Measurements from ENCODE around the gene HOXA10.

HOXA10 gene

GRCh38 chr7:27165996-27166530 is 8.1 kb downstream of the HOXA10 start:
- DNase-seq (ENCODE audit: low spot score) = no peak

DNA sequence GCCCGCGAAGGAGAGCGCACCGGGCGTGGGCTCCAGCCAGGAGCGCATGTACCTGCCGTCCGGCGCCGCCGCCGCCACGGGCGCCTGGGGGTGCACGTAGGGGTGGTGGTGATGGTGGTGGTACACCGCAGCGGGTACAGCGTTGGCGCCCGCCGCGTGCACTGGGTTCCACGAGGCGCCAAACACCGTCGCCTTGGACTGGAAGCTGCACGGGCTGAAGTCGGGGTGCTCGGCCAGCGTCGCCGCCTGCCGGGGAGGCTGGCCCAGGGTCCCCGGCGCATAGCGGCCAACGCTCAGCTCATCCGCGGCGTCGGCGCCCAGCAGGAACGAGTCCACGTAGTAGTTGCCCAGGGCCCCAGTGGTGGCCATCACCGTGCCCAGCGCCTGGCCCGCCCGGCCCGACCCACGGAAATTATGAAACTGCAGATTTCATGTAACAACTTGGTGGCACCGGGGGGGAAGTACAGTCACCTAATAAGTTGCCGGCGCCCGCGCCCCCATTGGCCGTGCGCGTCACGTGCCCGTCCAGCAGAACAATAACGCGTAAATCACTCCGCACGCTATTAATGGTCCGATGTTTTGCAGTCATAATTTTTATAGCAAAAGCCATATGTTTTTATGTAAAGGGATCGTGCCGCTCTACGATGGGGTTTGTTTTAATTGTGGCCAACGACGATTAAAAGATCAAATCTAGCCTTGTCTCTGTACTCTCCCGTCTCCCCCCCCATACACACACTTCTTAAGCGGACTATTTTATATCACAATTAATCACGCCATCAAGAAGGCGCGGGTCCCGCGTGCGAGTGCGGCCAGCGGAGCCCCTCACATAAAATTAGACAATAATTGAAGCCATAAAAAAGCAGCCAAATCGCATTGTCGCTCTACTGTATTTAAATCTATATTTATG is 8.8 kb downstream of the HOXA10 start, which contains the start of gene HOXA9:
Gene HOXA9, minus strand, starts transcription at position 449 of the 907 bp plus-strand sequence. Its CDS starts 80 bp downstream, at position 369.
- DNase-seq (ENCODE audit: low spot score) = no peak

- DNase-seq (ENCODE audit: low spot score) = no peak
These were observed 9.6 kb downstream of the HOXA10 start for GRCh38 chr7:27164367-27165088.

- no peak for DNase-seq (ENCODE audit: low spot score)
These were observed 10.1 kb downstream of the HOXA10 start for GRCh38 chr7:27164045-27164366.

GRCh38 chr7:27163288-27164044 is 10.7 kb downstream of the HOXA10 start:
- DNase-seq (ENCODE audit: low spot score) = no peak

GRCh38 chr7:27162561-27163287 is 11.4 kb downstream of the HOXA10 start:
- DNase-seq (ENCODE audit: low spot score) = no peak

- no peak for DNase-seq (ENCODE audit: low spot score)
These were observed 12.2 kb downstream of the HOXA10 start for GRCh38 chr7:27161721-27162560.

- DNase-seq (ENCODE audit: low spot score) = no peak
These were observed 12.9 kb downstream of the HOXA10 start for GRCh38 chr7:27161214-27161720.

DNA sequence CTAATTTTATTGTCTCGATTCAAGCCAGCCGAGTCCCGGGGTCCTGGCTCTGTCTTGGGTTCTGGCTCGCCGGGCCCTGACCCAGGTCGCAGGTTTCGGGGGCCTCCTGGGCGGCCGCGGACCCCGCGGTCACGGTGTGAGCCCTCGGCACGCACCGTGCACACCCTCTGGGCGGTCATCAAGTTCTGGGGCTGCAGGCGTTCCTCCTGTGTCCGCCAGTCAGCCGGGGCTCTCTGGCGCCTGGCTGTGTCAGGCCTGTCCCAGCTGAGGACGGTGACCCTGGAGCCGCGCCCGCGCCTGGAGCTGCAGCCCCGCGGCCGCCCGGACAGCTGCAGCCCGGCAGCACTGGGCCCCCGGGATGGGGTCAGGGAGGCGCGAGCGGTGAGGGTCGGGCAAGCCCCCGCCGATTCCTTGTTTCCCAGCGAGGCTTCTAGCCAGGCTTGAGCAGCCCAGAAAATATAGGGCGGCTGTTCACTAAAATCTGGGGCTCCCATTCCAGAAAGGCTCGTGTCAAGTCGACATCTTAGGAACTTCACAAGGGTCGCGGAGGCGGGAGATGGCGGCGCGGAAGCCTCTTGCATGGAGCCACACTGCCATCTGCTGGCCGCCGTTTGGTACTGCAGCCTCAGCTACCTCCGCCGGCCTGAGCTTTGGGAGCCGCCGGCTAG is 13.4 kb downstream of the HOXA10 start:
- DNase-seq (ENCODE audit: low spot score) = peak; percentile 88

- DNase-seq (ENCODE audit: low spot score) = no peak
These were observed 14.0 kb downstream of the HOXA10 start for GRCh38 chr7:27160145-27160545.

DNA sequence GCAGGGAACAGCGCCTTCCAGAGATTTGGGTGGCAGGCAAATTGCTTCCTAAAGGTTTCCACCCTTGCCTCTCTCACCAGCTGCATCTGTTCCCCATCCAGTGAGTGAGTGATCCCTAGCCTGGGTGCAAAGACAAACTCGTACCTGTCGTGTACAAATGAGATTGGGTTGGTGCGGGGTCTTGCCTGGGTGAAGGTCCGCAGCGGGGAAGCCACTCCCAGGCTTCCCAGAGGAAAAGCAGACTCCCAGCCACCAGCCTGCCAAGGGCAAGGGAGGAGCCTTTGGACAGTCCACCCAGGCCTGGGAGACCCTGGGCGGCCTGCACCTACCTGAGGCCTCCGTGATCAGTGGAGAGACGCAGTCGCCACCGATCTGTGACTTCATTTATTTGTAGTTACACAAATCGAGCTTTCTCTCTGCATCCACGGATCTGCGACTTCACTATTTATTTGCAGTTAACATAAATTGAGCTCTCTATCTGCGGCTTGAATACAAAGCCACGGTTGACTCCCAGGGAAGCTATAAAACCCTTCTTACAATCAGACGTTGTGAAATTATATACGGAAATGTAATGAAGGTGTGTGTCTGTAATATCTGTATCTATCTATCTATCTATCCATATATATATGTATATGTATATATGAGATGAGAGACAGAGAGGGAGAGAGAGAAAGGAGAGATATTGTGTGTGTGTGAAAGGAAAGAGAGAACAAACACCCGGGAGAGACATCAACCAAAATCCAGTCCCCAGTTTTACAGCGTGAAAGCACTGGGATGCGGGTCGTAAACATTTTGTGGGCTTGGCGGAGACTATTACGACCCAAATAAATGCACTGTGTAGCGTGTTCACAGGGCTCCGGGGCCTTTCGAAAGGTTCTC is 14.6 kb downstream of the HOXA10 start:
- DNase-seq (ENCODE audit: low spot score) = no peak

- no peak for DNase-seq (ENCODE audit: low spot score)
These were observed 15.5 kb downstream of the HOXA10 start for GRCh38 chr7:27158436-27159265.

- DNase-seq (ENCODE audit: low spot score) = no peak
These were observed 16.3 kb downstream of the HOXA10 start for GRCh38 chr7:27157702-27158431.

DNA sequence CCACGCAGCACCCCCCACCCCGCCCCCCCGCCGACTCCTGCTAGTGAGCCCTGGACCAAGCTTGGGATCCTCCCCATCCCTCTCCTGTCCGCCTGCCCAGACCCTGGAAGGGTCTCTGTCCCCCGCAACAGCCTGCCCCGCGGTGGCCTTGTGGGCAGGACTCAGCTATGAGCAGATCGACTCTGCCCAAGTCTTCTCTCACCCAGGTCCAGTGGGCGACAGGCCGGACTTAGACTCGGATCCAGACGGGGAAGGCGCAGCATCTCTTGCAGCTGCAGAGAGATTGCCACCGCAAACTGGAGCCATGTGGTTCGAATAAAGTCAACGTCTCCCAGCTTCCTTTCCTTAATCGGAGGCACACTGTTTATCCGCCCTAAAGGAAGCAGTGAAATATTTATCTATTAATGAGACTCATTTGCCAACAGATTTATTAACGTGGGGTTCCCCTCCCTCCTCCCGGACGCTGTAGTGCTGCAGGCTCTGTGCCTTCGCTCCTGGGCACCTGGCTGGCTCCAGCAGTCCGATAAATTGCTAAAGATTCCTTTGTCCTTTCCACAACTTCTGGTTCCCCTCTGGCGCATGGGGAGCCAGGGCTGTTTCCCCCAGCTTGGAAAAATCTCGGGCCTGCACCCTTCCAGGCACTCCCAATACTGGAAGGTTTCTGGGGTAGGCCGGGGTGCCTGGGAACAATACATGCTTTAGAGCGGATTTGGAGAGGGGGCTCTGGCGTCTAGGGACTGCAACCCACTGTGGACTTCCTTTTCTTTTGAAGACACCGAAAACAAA is 17.0 kb downstream of the HOXA10 start:
- DNase-seq (ENCODE audit: low spot score) = no peak

DNA sequence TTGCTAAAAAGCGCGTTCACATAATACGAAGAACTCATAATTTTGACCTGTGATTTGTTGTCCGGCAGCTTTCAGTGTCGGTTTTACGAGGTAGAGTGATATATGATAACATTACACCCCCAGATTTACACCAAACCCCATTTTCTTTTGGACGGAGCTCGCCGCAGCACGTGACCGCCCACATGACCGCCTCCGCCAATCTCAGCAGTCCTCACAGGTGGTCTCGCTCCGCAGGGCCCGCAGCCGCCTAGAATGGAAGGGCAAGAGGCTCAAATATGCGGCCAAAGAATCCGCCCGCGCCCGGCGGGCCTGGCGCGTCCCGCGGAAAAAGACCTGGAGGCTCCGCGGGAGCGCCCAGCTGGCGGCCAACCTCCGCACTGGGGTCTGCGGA is 17.6 kb downstream of the HOXA10 start, which contains the start of gene HOXA7:
Gene HOXA7, minus strand, starts transcription at position 168 of the 391 bp plus-strand sequence. Its CDS starts 130 bp downstream, at position 38.
- no peak for DNase-seq (ENCODE audit: low spot score)

DNA sequence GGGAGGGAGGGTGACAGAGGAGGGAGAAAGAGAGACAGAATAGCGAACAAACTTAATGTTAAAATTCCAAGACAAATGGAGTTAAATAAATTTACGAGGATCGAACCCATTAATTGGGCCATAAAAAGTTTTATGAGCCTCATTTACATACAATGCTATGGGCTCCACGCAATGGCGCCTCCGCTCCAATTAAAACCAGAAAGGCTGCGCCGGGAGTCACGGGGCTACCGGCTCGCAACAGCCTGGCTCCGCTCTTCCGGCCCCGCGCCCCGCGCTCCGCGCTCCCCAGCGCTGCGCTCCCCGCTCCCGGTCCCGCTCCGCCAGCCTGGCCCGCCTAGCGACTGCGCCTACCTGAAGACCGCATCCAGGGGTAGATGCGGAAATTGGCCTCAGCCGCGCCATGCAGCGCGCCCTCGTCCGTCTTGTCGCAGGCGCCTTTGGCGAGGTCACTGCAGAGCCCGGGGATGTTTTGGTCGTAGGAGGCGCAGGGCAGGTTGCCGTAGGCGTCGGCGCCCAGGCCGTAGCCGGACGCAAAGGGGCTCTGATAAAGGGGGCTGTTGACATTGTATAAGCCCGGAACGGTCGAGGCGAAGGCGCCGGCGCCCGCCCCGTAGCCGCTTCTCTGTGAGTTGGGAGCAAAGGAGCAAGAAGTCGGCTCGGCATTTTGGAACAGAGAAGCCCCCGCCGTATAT is 18.2 kb downstream of the HOXA10 start:
- no peak for DNase-seq (ENCODE audit: low spot score)

Measured in CD4-positive, alpha-beta T cell treated with Interleukin-2 at 100 ng/mL for 4 hours (primary cell).